K562 (cell line): ENCODE data around the gene MEX3D. TPM values are rescaled to one million over a fixed set of nuclear protein-coding genes. Genes with fewer than 3 reads are reported as not detected.

ENCODE experiments used
- ATAC-seq: fragments of 200-7000 bp; cut with Tn5 transposase; 3 replicates; pipeline ENCODE4 v1.9.1; 2020; ENCODE audit warnings: moderate library complexity
- BruUV-seq: library from RNA; stranded (reverse); fragments of 400-500 nt; replicated peaks from 2 replicates; lab custom pipeline; 2021; lab: Mats Ljungman, UMichigan
- CTCF ChIA-PET: fragments of 300-600 bp; formaldehyde crosslinking; extraction: SDS; loops from one replicate; lab custom pipeline; 2021; ENCODE audit warnings: low intra/inter-chr PET ratio; lab: Yijun Ruan, JAX
- POLR2A ChIA-PET: fragments of 300-600, 350-650 bp; sonication (Branson Sonifier 250); formaldehyde crosslinking; extraction: SDS; loops from one replicate; lab custom pipeline; 2021; ENCODE audit warnings: antibody characterized with exemption, inconsistent platforms; lab: Yijun Ruan, JAX
- DNase-seq, 4 experiments: peaks; one replicate each; pipeline versions ENCODE4 v3.0.0 to v3.0.0-alpha.2; 2011 to 2018; ENCODE audit warnings: low spot score in 3 of 4, mixed read lengths in 3 of 4; ENCODE audit errors: extremely low read depth in 1 of 4
- FAIRE-seq: peaks from 2 replicates; lab custom pipeline; 2011; peaks lifted over from hg19 to GRCh38; lab: Jason Lieb, UNC
- H2AFZ ChIP-seq: 2 replicates; pipeline ENCODE4 v1.6.0; 2011; ENCODE audit warnings: low read depth, low read length, control low read depth, inconsistent platforms
- H3K27ac ChIP-seq: fragments of 200-600 bp; 3 replicates; pipeline ENCODE4 v1.8.0; 2011; ENCODE audit warnings: low read depth, mild to moderate bottlenecking, control low read depth, inconsistent platforms, low read length, moderate library complexity, mixed read lengths; ENCODE audit errors: extremely low read depth
- H3K27me3 ChIP-seq, 2 experiments: fragments of 300-600 bp in 1 of 2; 2 replicates in 1 of 2; 3 replicates in 1 of 2; pipeline versions ENCODE4 v1.6.0 to v1.8.0; 2011; ENCODE audit warnings: inconsistent platforms in 2 of 2, low read length in 2 of 2, mild to moderate bottlenecking in 1 of 2, mixed read lengths in 1 of 2, moderate library complexity in 1 of 2; ENCODE audit not compliant: control insufficient read depth in 2 of 2, insufficient read depth in 2 of 2
- H3K36me3 ChIP-seq: fragments of 300-600 bp; 3 replicates; pipeline ENCODE4 v1.8.0; 2011; ENCODE audit warnings: mild to moderate bottlenecking, low read length, inconsistent platforms; ENCODE audit not compliant: control insufficient read depth, insufficient read depth
- H3K4me1 ChIP-seq, 2 experiments: fragments of 200-600 bp in 1 of 2; replicated peaks in 1 of 2; 2 replicates in 1 of 2; 3 replicates in 1 of 2; pipeline versions ENCODE4 v1.5.1 to v1.8.0; 2011; ENCODE audit warnings: inconsistent platforms in 2 of 2, low read length in 2 of 2, mild to moderate bottlenecking in 1 of 2, mixed read lengths in 1 of 2, moderate library complexity in 1 of 2; ENCODE audit not compliant: control insufficient read depth in 2 of 2, insufficient read depth in 2 of 2
- H3K4me2 ChIP-seq: 2 replicates; pipeline ENCODE4 v1.6.1; 2011; ENCODE audit warnings: low read length, control low read depth, inconsistent platforms, mixed read lengths; ENCODE audit not compliant: insufficient read depth
- H3K4me3 ChIP-seq: fragments of 200-600 bp; sonication (generic), shearing (Covaris generic); 2 replicates; pipeline ENCODE4 v1.5.1; 2016; ENCODE audit warnings: control low read depth, inconsistent platforms
- H3K79me2 ChIP-seq: fragments of 200-600 bp; 3 replicates; pipeline ENCODE4 v1.8.0; 2011; ENCODE audit warnings: low read length, inconsistent platforms; ENCODE audit not compliant: control insufficient read depth, insufficient read depth
- H3K9ac ChIP-seq, 2 experiments: 2 replicates each; pipeline versions ENCODE4 v1.6.0 to v1.6.1; 2011; ENCODE audit warnings: low read depth in 2 of 2, low read length in 2 of 2, control low read depth in 1 of 2, inconsistent platforms in 1 of 2, mild to moderate bottlenecking in 1 of 2, mixed read lengths in 1 of 2; ENCODE audit not compliant: insufficient read depth in 1 of 2
- H3K9me1 ChIP-seq: one replicate; pipeline ENCODE4 v1.6.0; 2011; ENCODE audit warnings: inconsistent platforms, mild to moderate bottlenecking, low read length, moderate library complexity; ENCODE audit not compliant: control insufficient read depth, insufficient read depth
- H3K9me3 ChIP-seq: replicated peaks from 2 replicates; pipeline ENCODE4 v1.5.1; 2011; ENCODE audit warnings: low read depth, low read length, inconsistent platforms; ENCODE audit not compliant: control insufficient read depth, insufficient read depth
- H4K20me1 ChIP-seq: replicated peaks from 2 replicates; pipeline ENCODE4 v1.6.1; 2011; ENCODE audit warnings: low read length, inconsistent platforms, mixed read lengths; ENCODE audit not compliant: control insufficient read depth, insufficient read depth
- ARID3B ChIP-seq: fragments of 250-450 bp; sonication (Bioruptor Pico); IDR thresholded peaks from 2 replicates; pipeline ENCODE4 v1.4.0; 2020; ENCODE audit warnings: borderline replicate concordance
- CTCFL ChIP-seq: IDR thresholded peaks from 2 replicates; pipeline ENCODE4 v1.6.1; 2011; ENCODE audit warnings: borderline replicate concordance, low read depth, mild to moderate bottlenecking, moderate library complexity, low read length; ENCODE audit not compliant: insufficient read depth, poor library complexity, severe bottlenecking
- MTA3 ChIP-seq: fragments of 450-650 bp; formaldehyde crosslinking; IDR thresholded peaks from 2 replicates; pipeline ENCODE4 v1.6.1; 2017; ENCODE audit warnings: mild to moderate bottlenecking, borderline replicate concordance
- NELFE ChIP-seq: IDR thresholded peaks from 2 replicates; pipeline ENCODE4 v1.6.1; 2011; ENCODE audit warnings: mild to moderate bottlenecking; ENCODE audit not compliant: insufficient read depth, insufficient read length
- NKRF ChIP-seq: fragments of 450-650 bp; IDR thresholded peaks from 2 replicates; pipeline ENCODE4 v1.6.1; 2016; ENCODE audit warnings: borderline replicate concordance
- NRF1 ChIP-seq, 2 experiments: fragments of 450-650 bp; IDR thresholded peaks in 1 of 2; conservative IDR thresholded peaks in 1 of 2; 2 replicates each; pipeline ENCODE4 v1.6.1; 2014; ENCODE audit warnings: mild to moderate bottlenecking in 2 of 2
- POLR2AphosphoS2 ChIP-seq: IDR thresholded peaks from 2 replicates; pipeline ENCODE4 v1.6.1; 2012; ENCODE audit warnings: low read length, improper control_type of control experiment
- RFX7 ChIP-seq: fragments of 250-450 bp; sonication (Bioruptor Pico); IDR thresholded peaks from 2 replicates; pipeline ENCODE4 v1.5.1; 2021; ENCODE audit warnings: mild to moderate bottlenecking
- TSHZ1 ChIP-seq: fragments of 250-450 bp; sonication (Bioruptor Pico); IDR thresholded peaks from 2 replicates; pipeline ENCODE4 v1.4.0; 2020; ENCODE audit warnings: mild to moderate bottlenecking, moderate library complexity
- WHSC1 ChIP-seq: IDR thresholded peaks from one replicate; pipeline ENCODE4 v1.6.1; 2012; ENCODE audit warnings: low read length, control low read depth, inconsistent platforms
- ZNF75A ChIP-seq: fragments of 450-650 bp; formaldehyde crosslinking; IDR thresholded peaks from 2 replicates; pipeline ENCODE4 v1.4.0; 2020; ENCODE audit warnings: mild to moderate bottlenecking
- ZNF830 ChIP-seq: fragments of 250-450 bp; sonication (Bioruptor Pico); IDR thresholded peaks from 2 replicates; pipeline ENCODE4 v1.5.0; 2021; ENCODE audit warnings: mild to moderate bottlenecking
- WGBS: fragments of 100-300 bp; shearing (Covaris generic); methylation state at CpG from one replicate; pipeline ENCODE4 v1.1.6; 2016; ENCODE audit warnings: low coverage, mixed read lengths; ENCODE audit not compliant: insufficient coverage; ENCODE audit errors: missing lambda C conversion rate; 5-methylcytosine and 5-hydroxymethylcytosine counted together
- in situ Hi-C: fragments of 300-500 bp; cut with MboI; formaldehyde crosslinking; loops from 4 replicates; pipeline ENCODE4 v1.15.0; 2018; ENCODE audit warnings: inconsistent platforms, mixed read lengths
- intact Hi-C: fragments of 100-400 bp; cut with micrococcal nuclease; formaldehyde crosslinking; loops from 2 replicates; pipeline ENCODE4 v1.14.2; 2022
- polyA plus RNA-seq, 8 experiments: library from polyadenylated mRNA; depleted of rRNA in 4 of 8; stranded (reverse) in 5 of 8; unstranded in 3 of 8; fragments of >200 nt; fragmentation: Nextera tagmentation in 2 of 8; fragmentation: Illumina TruSeq in 1 of 8; extraction: Ambion mirVana in 2 of 8; extraction: Trizol in 1 of 8; gene quantifications; 2 replicates each; pipeline versions ENCODE4 v1.2.1 to v1.2.3, GENCODE V29; 2011 to 2014; ENCODE audit warnings: inconsistent platforms in 1 of 8, missing spikeins in 1 of 8
- total RNA-seq, 7 experiments: library from RNA; depleted of rRNA in 6 of 7; stranded (reverse); fragments of >200 nt in 6 of 7; fragmentation: Illumina TruSeq in 2 of 7; extraction: Trizol in 2 of 7; gene quantifications; 2 replicates each; pipeline versions ENCODE4 v1.2.1 to v1.2.3, GENCODE V29; 2011 to 2021; ENCODE audit warnings: low replicate concordance in 1 of 7

Gene MEX3D
- total and polyA plus RNA-seq, 9 of the 15 experiments (the other 6 are each of a cell fraction or from before 2014, with no cell fraction given) = 1.7 to 39.3 (median 5.7) TPM

- Histone ChIP-seq H3K27me3 (peaks cover 20 to 44% of the 10 kb centered on the region in 2 experiments; a peak in 4 of 5 replicates), H4K20me1 (peaks cover 10% of the 10 kb centered on the region), H3K4me1 (peaks cover 3 to 45% of the 10 kb centered on the region in 2 experiments; a peak in 3 of 5 replicates), H3K79me2 (no peaks in the 10 kb centered on the region), H3K27ac (no peak overlapping the region), H3K4me2 (no peak overlapping the region), H3K9ac (no peak overlapping the region), H3K9me3 (no peaks in the 10 kb centered on the region), H3K4me3 (no peak overlapping the region), H3K9me1 (no peaks in the 10 kb centered on the region), H2AFZ (no peak overlapping the region), H3K36me3 (no peaks in the 10 kb centered on the region)
- 31% methylated on average over 27 of the region's 27 CpGs for WGBS
- peak; percentile 45; the same call in 2 of the 3 replicates for ATAC-seq
- in situ Hi-C loops = no loop called here
- ChIA-PET POLR2A (interaction anchor here (0.7 kb wide), 1 partner anchor 63 kb away, joined by 3 read pairs; no protein-coding TSS in a partner anchor), CTCF (no interaction called here)
- no TSS peak for BruUV-seq
- no peak for DNase-seq
- intact Hi-C loops = no loop called here
- no peak for FAIRE-seq
- TF ChIP-seq NELFE (no peak), TSHZ1 (no peak), ZNF830 (CRISPR knock-in tag) (no peak), ARID3B (no peak), RFX7 (CRISPR knock-in tag) (no peak), POLR2AphosphoS2 (no peak), CTCFL (no peak), ZNF75A (CRISPR knock-in tag) (no peak), NKRF (no peak), NRF1 (conservative IDR thresholded peaks at IDR 0.05 in 1 of 2, IDR thresholded peaks at IDR 0.05 in 1 of 2) (no peak), MTA3 (no peak), WHSC1 (no peak)
Observed at GRCh38 chr19:1527650-1528309, 40.3 kb downstream of the MEX3D start.
